Measurements from ENCODE around the gene APBB2. TPM values are rescaled to one million over a fixed set of nuclear protein-coding genes. Genes with fewer than 3 reads are reported as not detected.

APBB2 gene
- total RNA-seq, 2 donors from 2014 or later: 34.8 to 42.8 TPM

GRCh38 chr4:41067369-41067768 is 147.0 kb downstream of the APBB2 start:
- no peak overlapping the region for H3K4me3 ChIP-seq
- intact Hi-C loops (cut with DNase I): no loop called here
- H3K4me1 ChIP-seq: no peaks in the 10 kb centered on the region
- no peak overlapping the region for H3K27ac ChIP-seq
- H3K27me3 ChIP-seq: no peaks in the 10 kb centered on the region
- no peaks in the 10 kb centered on the region for H3K9me3 ChIP-seq
- WGBS, 2 donors: 89 to 90% methylated on average over 5 of the region's 5 CpGs
- ATAC-seq (no peak), DNase-seq (no peak)
- H3K36me3 ChIP-seq (replicated peaks in 1 of 2; ENCODE audit: insufficient read depth in 1 of 2, low read depth in 2 of 2): no peaks in the 10 kb centered on the region
- TF ChIP-seq POLR2A (IDR thresholded peaks at IDR 0.05): no peak
- TF ChIP-seq, protein P1, sequence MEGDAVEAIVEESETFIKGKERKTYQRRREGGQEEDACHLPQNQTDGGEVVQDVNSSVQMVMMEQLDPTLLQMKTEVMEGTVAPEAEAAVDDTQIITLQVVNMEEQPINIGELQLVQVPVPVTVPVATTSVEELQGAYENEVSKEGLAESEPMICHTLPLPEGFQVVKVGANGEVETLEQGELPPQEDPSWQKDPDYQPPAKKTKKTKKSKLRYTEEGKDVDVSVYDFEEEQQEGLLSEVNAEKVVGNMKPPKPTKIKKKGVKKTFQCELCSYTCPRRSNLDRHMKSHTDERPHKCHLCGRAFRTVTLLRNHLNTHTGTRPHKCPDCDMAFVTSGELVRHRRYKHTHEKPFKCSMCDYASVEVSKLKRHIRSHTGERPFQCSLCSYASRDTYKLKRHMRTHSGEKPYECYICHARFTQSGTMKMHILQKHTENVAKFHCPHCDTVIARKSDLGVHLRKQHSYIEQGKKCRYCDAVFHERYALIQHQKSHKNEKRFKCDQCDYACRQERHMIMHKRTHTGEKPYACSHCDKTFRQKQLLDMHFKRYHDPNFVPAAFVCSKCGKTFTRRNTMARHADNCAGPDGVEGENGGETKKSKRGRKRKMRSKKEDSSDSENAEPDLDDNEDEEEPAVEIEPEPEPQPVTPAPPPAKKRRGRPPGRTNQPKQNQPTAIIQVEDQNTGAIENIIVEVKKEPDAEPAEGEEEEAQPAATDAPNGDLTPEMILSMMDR (IDR thresholded peaks at IDR 0.05): no peak

DNA sequence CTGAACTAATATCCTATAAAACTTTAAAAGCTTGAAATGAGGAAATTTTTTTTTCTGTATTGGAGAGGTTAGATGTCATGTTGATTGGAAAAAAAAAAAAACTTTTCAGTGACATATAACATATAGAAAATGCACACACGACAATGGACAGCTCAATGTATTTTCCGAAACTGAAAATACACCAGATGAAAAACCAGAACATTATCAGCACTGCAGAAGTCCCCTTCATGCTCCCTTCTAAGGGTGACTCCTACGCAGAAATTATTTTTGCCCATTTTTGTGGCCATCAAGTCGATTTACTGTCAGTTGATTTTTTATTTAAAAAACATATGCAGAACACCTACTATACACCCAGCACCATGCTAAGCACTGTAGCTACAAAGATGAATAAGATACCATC is 148.3 kb downstream of the APBB2 start:
- Histone ChIP-seq H3K36me3 (replicated peaks in 1 of 2; ENCODE audit: insufficient read depth in 1 of 2, low read depth in 2 of 2) (no peaks in the 10 kb centered on the region), H3K27ac (no peak overlapping the region), H3K4me3 (no peak overlapping the region), H3K27me3 (no peaks in the 10 kb centered on the region), H3K9me3 (no peaks in the 10 kb centered on the region), H3K4me1 (no peaks in the 10 kb centered on the region)
- DNase-seq (no peak), ATAC-seq (no peak)
- TF ChIP-seq POLR2A (IDR thresholded peaks at IDR 0.05): no peak
- TF ChIP-seq, protein P1 (IDR thresholded peaks at IDR 0.05): no peak
- 81 to 85% methylated on average over 4 of the region's 4 CpGs for WGBS, 2 donors
- intact Hi-C loops (cut with DNase I): no loop called here

DNA sequence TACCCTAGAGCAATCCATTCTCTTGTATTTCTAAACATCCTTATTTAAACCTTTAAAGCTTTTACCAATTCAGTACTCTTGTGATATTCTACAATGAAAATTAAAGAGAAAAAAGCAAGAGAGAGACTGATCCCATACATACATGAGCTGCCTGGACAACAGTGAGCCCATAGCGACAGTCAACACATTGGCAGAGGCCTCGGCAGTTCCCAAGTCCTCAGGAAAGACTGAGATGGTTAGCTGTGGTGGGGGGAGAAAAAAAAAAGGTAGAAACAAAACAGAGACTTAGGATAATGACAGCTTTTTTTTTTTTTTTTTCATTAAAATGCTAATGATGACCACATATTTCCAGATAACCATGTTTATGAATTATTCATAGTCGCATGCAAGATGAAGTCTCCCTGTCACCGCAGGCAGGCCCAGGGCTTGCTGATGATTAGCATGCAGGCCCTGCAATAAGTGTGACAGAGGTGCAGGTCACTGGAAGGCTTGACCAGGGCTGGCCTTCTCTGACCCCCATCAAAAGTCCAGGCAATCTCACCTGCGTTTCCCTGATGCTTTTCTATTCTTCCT is 148.8 kb downstream of the APBB2 start:
- no peak for ATAC-seq
- Histone ChIP-seq H3K27ac (no peak overlapping the region), H3K9me3 (no peaks in the 10 kb centered on the region), H3K4me1 (no peaks in the 10 kb centered on the region), H3K27me3 (no peaks in the 10 kb centered on the region), H3K36me3 (replicated peaks in 1 of 2; ENCODE audit: insufficient read depth in 1 of 2, low read depth in 2 of 2) (no peaks in the 10 kb centered on the region), H3K4me3 (no peak overlapping the region)
- WGBS, 2 donors: 89 to 94% methylated on average over 5 of the region's 5 CpGs
- intact Hi-C loops (cut with DNase I): no loop called here
- no peak for TF ChIP-seq POLR2A (IDR thresholded peaks at IDR 0.05)
- TF ChIP-seq, protein P1 (IDR thresholded peaks at IDR 0.05): no peak
- no peak for DNase-seq

DNA sequence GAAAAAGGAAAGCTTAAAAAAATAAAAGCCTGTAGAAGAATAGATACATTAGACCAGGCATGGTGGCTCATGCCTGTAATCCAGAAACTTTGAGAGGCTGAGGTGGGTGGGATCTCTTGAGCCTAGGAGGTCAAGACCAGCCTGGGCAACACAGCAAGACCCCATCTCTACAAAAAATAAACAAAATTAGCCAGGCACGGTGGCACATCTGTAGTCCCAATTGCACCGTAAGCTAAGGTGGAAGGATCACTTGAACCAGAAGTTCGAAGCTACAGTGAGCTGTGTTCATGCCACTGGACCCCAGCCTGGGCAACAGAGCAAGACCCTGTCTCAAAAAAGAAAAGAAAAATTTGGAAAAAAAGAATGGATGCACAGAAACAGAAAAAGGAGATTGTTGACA is 149.4 kb downstream of the APBB2 start:
- no peaks in the 10 kb centered on the region for H3K27me3 ChIP-seq
- H3K4me1 ChIP-seq: no peaks in the 10 kb centered on the region
- no peak overlapping the region for H3K27ac ChIP-seq
- DNase-seq (no peak), ATAC-seq (no peak)
- WGBS, 2 donors: 95 to 96% methylated on average over 3 of the region's 3 CpGs
- no peak overlapping the region for H3K4me3 ChIP-seq
- H3K36me3 ChIP-seq (replicated peaks in 1 of 2; ENCODE audit: insufficient read depth in 1 of 2, low read depth in 2 of 2): no peaks in the 10 kb centered on the region
- no peaks in the 10 kb centered on the region for H3K9me3 ChIP-seq
- TF ChIP-seq, protein P1 (IDR thresholded peaks at IDR 0.05): no peak
- TF ChIP-seq POLR2A (IDR thresholded peaks at IDR 0.05): no peak
- intact Hi-C loops (cut with DNase I): no loop called here

DNA sequence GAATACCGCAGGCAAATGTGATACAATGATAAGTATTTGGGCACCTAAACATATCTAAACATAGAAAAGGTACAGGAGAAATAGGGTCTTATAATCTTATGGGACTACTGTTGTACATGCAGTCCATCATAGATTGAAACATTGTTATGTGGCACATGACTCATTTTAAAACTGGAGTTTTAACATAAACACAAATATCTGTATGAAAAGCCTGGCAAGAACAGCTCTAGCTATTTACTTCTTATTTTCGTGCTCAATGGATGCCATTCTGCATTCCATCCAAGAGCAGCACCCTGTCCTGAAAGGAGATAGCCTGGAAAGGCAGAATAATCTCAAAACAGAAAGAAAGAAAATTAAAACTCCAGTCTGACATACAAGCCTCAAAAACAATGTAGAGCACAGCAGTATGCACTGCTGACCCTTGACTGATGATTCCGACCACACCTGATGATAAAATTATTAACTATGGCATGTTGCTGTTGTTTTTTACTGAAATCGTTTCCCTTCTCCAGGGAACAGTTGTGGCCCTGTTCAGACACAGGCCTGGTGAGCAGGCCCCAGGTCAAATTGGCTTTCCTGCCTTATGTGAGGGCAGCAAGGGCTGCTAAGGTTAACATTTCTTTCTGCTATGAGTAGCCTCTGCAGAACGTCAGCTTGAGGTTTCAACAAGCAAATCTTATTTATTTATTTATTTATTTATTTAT is 152.7 kb downstream of the APBB2 start:
- DNase-seq: no peak

More for the DNA sequence above, 152.7 kb downstream of the APBB2 start:
- Histone ChIP-seq H3K27ac (no peak overlapping the region), H3K4me3 (no peak overlapping the region), H3K4me1 (no peaks in the 10 kb centered on the region), H3K9me3 (no peaks in the 10 kb centered on the region), H3K36me3 (replicated peaks in 1 of 2; ENCODE audit: insufficient read depth in 1 of 2, low read depth in 2 of 2) (no peaks in the 10 kb centered on the region), H3K27me3 (no peaks in the 10 kb centered on the region)
- no peak for TF ChIP-seq POLR2A (IDR thresholded peaks at IDR 0.05)
- TF ChIP-seq, protein P1 (IDR thresholded peaks at IDR 0.05): no peak
- intact Hi-C loops (cut with DNase I): no loop called here
- ATAC-seq: no peak
- WGBS, 2 donors: 75 to 82% methylated on average over 5 of the region's 5 CpGs
